ENCODE measurements around the gene STAT1. TPM values are rescaled to one million over a fixed set of nuclear protein-coding genes. Genes with fewer than 3 reads are reported as not detected.

Gene STAT1
- total RNA-seq, 1 donor from 2014 or later = 789 TPM

DNA sequence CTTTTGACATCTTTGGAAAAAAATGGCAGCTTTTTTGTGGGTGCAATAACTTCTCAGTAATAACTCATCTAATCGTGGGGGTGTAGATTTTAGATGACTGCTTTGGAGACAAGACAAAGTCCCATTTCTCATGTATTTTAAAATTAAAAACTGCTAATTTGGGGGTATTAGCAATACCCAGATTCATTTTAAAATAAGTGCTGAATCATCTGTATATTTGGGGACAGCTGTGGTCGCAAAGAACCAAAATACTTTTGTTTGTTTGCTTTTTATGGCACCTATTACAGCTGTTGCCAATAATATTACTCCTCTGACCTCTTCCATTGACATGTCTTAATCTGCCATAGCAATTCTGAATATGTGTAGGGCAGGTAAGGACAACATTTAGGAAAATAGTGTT is 45.4 kb downstream of the STAT1 start:
- intact Hi-C loops (cut with micrococcal nuclease) = no loop called here

DNA sequence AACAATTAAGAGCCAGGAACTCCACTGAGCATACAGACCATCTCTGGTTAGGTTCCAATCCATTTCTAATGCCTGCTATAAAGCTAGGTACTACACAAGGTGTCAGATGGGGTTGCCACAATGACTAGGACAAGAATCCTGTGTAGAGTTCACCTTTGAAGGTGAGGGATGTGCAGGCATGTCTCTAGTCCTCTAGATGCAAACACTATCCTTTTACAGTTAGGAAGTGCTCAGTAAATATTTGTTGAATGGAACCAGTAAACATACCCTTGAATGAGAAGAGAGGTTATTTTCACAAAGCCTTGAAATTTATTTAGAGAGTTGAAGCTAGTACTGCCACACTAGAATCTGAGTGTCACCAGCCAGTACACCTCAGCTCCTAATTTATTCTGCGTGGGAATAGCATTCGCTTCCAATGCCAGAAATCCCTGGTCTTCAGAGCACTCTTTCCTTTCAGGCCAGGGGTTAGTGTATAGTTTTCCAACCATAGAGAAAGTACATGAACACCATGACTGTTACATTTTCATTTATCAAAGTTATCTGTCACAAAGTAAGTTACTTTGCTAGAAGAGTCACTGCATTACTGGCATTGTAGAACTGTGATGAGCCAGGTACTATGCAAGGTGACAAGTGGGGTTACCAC is 48.3 kb downstream of the STAT1 start:
- intact Hi-C loops (cut with micrococcal nuclease) = no loop called here

DNA sequence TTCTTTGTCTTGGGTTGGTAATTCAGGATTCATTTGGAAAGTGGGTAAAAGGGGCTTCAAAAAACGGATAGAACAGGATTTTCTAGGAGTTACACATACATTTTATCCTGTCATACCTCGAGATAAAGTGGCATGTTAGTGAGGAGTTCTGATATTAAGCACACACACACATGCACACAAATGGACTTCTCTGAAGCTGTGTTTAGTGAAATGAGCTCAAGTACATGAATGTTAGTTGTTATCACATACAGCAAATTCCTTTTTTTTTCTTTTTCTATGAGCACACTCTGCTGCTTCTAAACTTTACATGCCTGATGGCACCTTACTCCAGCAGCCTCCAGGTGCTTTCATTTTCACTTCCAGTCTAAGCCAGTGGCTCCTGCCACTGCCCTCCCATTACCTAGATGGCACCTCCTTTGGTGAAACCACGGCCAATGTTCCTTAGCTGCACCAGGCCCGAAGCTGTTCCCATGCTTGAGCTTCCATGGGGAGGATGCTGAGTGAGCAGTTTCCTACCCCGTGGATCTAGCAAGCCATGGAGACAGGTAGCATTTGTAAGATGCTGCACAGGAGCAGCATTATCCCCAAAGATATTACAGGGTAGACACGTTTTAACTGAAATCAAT is 49.7 kb downstream of the STAT1 start:
- intact Hi-C loops (cut with micrococcal nuclease) = loop anchor here (5.0 kb wide), 2 partner anchors 112 to 182 kb away; no protein-coding TSS in a partner anchor

DNA sequence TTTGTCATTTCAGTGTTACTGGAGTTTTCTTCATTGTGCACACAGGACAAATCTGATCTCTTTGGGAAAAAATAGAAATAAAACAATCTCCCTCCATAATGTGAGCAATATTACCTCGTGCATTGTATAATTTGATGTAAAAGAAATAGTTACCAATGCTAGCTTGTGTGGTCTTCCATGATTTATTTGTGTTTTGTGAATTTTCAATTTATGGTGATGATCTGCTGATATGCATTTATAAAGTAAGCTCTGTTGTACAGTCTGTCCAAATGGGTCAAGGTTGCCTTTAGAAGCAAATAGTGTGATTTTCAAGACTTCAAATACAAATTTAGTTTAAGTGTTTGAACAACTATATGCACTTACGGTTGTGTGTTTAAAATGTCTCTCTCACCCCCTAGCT is 50.9 kb downstream of the STAT1 start:
- intact Hi-C loops (cut with micrococcal nuclease) = loop anchor here (5.0 kb wide), 2 partner anchors 111 to 181 kb away; no protein-coding TSS in a partner anchor

DNA sequence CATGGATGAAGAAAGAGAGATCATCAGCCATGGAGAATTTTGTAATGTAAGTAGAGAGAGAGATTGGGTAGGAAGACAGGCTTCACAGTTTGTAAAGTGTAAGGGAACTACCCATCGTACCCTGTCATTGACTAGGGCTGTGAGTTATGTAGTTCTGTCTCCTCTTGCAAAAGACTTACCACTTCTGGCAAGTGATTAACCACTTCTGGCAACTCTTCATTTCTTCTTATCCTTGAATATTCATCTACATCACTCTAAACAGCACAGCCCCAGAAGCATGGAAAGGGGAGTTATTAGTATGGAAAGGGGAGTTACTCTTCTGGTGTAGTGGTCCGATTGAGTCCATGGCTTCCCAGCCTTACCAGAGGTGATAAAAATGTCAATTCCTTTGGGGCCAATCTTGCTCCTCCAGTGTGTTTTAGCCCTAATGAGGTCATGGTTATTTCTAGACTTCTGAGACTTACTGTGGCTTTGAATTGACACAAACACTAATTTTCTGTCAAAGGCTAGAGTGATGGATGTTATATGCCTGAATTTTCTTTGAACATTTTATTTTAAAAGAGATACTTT is 52.0 kb downstream of the STAT1 start:
- intact Hi-C loops (cut with micrococcal nuclease) = loop anchor here (5.0 kb wide), 2 partner anchors 110 to 180 kb away; no protein-coding TSS in a partner anchor

DNA sequence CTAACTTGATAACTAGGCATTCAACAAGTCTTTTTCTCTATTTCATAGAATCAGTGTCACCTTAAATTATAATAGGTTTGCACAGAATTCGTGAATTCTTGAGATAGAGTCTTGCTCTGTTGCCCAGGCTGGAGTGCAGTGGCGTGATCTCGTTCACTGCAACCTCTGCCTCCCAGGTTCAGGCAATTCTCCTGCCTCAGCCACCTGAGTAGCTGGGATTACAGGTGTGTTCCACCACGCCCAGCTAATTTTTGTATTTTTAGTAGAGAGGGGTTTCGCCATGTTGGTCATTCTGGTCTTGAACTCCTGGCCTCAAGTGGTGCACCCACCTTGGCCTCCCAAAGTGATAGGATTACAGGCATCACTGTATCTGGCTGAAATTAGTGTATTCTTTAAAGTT is 52.9 kb downstream of the STAT1 start:
- intact Hi-C loops (cut with micrococcal nuclease) = loop anchor here (5.0 kb wide), 2 partner anchors 109 to 179 kb away; no protein-coding TSS in a partner anchor

DNA sequence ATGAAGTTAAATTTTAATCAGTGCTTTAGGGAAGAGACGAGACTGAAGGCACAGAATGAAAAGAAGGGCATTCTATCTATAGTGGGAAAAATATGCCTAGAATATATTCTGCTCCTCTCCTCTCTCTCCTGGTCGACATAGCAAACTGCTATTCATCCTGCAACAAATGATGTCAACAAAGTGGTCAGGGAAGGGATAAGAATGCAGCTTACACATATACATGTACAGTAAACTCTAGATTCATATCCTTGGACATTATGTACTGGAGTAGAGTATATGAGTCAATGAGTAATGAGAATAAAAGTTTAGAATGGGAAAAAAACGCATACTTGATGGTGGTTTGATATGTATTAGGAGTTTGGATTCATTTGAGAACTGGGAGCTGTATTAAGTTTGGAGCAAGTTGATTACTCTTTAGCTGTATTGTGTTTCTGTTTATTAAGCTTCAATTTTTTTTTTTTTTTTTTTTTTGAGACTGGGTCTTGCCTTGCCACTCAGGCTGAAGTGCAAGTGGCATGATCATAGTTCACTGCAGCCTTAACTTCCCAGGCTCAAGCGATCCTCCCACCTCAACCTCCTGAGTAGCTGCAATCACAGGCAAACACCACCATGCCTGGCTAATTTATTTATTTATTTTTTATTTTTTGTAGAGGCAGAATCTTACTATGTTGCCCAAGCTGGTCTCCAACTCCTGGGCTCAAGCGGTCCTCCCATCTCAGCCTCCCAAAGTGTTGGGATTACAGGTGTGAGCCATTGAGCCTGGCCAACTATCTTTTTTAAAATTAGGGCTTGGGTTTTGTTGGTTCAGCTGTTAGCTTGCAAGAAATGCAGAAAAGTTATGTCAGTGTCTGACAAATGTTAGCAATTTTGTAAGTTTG is 53.8 kb downstream of the STAT1 start:
- intact Hi-C loops (cut with micrococcal nuclease) = loop anchor here (5.0 to 10.0 kb wide), 3 partner anchors 108 to 305 kb away; no protein-coding TSS in a partner anchor

DNA sequence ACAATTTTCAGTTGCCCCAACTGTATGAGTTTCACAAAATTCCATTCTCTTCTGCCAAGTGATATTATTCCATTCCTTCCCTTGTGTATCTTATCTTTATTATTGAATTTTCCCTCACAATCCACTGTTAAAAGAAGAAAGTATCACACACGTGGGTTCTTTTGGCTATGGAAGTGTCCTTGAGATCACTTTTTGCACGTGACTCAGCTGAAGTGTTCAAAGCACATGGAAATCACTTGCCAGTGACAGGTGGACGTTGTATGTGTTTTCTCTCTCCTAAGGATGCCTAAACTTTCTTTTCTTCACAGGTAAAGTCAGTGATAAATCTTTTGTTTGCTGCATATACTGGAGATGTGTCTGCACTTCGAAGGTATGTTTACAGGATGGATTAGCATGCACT is 60.7 kb downstream of the STAT1 start:
- intact Hi-C loops (cut with micrococcal nuclease) = loop anchor here (10.0 kb wide), 1 partner anchor 298 kb away; no protein-coding TSS in a partner anchor

DNA sequence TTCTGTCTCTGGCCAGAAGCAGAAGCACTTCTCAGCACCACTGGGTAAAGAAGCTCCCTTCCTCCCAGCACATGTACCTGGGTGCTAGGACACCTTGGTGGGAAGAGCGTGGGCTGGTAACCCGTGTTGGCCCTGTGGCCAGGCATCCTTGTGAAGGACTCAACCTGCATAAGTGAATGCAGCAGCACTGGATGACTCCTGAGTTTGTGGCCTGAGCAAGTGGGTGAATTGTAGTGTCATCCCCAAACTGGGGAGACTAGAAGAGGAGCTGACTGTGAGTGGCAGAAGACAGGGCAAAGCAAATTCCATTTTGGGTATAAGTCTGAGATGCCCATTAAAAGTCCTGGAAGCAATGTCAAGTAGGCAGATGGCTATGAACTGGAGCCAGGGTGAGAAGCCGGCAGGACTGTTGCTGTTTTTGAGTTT is 63.4 kb downstream of the STAT1 start:
- intact Hi-C loops (cut with micrococcal nuclease) = loop anchor here (10.0 kb wide), 1 partner anchor 296 kb away; no protein-coding TSS in a partner anchor

DNA sequence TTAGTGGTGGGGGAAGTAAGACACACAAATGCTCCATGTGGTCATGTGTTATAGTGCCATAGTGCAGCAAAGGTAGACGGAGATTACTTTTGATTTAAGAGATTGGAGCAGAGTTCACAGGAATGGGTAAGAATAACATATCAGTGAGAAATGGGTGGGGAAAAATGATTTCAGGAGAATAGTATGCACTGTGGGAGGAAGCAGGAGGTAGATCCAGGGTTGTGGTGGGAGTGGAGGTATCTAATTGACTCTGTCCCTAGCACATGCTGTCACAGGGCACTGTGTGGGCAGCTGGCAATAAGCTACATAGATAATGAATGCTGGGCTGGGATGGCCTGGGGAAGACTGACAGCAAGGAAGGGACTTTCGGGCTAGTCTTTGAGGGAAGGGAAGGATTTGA is 65.3 kb downstream of the STAT1 start:
- intact Hi-C loops (cut with micrococcal nuclease) = loop anchor here (2.0 to 5.0 kb wide), 2 partner anchors 98 to 166 kb away; no protein-coding TSS in a partner anchor

DNA sequence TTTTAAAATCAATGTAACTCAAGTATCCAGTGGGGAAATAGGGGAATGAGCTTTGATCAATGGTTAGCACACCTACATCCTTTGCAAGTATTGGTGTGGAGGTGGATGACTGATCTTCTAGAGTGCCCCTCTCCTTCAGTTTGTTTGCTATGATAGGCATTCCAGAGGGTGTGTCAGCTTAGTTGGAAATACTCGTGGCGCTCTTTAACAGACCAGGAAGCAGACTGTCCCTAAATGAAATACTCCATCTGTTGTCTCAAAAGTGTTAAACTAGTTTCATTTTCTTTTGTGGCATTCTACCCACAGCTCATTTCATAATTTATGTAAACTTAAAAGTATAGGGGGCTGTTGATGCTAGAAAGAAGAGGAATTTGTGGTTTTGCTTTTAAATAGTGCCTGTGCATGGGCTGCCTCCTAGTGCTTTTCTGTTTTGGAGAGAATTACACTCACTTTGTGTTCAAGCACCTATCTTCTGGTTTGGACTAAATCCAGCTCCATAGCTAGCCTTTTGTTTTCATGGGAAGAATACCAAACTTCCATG is 66.2 kb downstream of the STAT1 start:
- intact Hi-C loops (cut with micrococcal nuclease) = loop anchor here (2.0 to 5.0 kb wide), 2 partner anchors 97 to 165 kb away; no protein-coding TSS in a partner anchor

DNA sequence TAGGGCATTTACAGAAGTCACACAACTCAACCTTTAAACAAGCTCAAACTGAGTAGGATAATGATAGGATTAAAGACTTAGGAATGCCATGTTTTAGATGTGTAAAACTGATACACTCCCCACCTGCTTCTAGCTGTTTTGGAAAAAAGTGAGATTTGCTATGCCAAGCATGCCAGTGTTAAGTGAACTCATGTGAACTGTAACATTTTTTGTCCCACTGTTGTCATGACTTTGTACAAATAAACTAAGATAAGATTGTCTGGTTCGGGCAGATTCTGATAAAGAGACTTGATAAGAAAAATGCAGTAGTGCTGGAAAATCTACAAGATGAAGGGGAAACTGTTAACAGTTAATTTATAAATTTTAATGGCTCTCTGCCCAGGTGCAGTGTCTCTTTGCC is 66.8 kb downstream of the STAT1 start:
- intact Hi-C loops (cut with micrococcal nuclease) = loop anchor here (5.0 kb wide), 1 partner anchor 165 kb away; no protein-coding TSS in a partner anchor

DNA sequence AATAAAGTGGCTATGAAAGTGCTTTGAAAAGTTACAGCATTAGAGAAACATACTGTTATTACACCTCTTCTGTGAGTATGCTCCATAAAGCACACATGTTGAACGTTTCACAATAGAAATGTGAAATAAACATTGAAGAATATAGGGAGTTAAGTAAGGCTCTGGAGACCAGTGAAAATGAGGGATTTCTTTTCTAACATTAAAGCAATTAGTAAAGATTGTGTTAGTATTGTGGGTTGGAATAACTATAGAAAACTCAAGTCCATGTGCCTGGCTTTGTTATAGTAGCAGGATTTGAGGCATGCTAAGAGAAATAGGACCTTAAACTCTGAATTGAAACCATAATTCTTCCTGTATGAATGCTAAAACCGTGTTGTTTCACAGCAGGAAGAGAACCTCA is 70.3 kb downstream of the STAT1 start:
- intact Hi-C loops (cut with micrococcal nuclease) = no loop called here

DNA sequence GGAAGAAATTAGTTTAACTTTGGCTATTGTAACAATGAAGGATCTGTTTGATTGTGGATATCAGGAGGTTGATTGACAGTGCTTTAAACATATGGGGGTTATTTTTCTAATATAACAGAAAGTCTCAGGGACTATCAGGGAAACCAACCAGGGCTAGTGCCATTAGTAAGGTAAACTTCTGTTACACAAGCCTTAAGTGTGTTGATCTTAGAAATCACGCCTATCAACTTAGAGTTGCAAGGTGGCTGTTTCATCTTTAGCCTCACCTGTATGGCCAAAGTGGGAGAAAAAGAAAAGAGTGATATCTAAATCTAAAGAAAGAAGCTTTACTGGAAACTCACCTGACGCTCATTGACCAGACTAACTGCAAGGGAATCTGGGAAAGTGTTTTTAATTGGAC is 71.3 kb downstream of the STAT1 start:
- intact Hi-C loops (cut with micrococcal nuclease) = no loop called here

DNA sequence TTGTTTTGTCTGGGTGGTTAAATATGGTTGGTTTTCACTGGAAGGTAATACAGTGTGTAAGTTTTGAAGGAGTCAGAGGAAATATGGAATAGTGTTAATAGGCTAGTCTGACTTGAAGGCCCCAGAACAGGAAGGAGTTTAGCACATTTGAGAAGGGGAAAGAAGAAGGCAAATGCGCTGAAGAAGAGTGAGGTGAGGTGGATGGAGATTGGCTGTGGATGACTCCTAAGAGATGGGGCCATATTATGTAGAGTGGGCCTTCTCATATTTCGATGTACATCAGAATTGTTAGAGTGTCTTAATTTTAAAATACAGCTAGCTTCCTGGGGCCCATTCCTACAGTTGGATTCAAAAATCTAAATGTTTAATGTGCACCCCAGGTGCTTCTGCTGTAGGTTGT is 72.4 kb downstream of the STAT1 start:
- intact Hi-C loops (cut with micrococcal nuclease) = no loop called here

DNA sequence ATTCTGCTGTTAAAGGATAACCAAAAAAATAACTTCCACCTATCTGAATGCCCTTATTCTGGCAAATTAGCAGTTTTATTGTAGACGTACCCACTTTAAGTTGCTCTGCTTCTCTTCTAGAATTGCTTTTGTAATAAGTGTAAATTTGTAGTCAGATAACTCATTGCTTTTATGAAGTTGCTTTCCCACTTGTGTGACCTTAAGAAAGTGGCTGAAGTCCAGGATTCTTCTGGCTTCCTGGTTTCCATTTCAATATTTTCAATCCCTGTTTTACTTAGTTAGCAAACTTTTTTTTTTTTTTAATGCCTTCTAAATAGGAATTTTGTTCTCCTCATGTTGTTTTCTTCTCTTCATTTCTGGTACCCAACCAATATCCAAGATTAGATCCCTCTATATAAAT is 73.5 kb downstream of the STAT1 start:
- intact Hi-C loops (cut with micrococcal nuclease) = no loop called here

DNA sequence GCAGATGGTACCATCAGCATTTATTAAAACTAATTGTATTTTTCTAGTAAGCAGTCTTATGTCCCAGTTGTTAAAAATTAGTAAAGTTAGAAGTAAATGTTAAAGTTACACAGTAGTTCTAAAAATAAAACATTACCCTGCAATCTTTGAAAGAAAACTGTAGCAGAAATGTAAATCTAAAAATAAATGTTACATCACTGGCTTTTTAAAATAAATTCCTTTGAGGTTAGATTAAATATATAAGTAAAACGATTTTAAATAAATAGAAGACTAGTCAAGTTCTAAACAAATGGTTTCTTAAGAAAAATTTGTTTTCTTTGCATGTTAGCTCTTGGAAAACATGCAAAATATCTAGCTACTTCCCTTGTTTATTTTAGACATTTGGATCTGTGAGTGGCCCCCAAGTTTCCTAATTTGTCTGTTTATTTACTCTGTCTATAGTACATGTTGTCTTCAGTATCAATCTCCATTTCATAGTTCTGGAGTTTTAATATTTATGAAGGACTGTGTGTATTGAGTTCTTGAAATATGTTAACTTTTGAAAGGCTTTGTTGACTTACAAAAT is 75.1 kb downstream of the STAT1 start:
- intact Hi-C loops (cut with micrococcal nuclease) = no loop called here

DNA sequence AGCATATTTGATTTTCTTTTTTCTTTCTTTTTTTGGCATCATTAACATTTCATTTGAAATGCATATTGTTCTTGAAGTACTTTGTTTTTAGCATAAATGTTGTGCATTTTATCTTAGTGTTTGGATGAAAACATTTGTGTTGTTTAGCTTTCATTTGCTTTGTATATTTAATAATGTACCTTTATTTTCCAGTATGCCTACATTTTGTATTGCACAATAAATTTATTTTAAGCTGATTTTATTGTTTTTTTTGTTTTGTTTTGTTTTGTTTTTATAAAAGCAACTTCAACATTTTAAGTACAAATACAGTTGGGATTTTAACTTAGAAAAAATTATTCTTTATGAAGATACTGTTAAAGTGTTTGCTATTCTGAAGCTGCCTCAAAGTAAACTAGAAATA is 78.9 kb downstream of the STAT1 start:
- intact Hi-C loops (cut with micrococcal nuclease) = no loop called here

DNA sequence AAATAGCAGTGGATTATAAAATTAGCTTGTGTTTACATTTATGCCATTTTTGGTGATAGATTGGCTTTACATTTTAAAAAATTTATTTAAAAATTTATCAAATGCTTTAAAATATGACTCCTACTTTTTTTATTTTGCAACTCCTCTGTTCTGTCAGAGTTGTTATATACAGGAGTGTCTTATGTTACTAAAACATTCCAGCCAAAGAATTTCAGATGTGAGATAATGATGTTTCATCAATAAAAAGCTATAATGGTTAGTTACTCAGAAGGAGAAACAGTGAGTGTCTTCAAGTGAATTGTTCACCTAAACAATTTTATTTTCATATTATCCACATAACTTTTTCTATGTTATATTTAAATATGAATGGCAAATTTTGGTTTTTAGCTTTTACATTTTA is 80.6 kb downstream of the STAT1 start:
- intact Hi-C loops (cut with micrococcal nuclease) = no loop called here

DNA sequence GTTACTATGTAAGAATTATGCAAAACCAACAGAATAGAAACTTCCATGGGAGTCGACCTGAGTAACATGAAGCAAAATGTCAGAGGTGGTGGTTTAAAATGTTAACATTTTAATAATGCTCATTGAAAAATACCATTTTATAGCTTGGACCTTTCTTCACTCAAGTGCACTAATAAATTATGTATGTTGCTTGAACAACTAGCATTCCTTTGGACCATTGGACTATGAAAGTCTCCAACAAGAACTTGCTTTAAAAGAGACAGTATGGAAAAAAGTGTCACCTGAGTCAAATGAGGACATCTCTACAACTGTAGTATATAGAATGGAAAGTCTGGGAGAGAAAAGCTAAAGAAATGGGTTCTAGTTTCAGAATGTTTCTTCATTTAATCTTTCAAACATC is 81.5 kb downstream of the STAT1 start:
- intact Hi-C loops (cut with micrococcal nuclease) = no loop called here

DNA sequence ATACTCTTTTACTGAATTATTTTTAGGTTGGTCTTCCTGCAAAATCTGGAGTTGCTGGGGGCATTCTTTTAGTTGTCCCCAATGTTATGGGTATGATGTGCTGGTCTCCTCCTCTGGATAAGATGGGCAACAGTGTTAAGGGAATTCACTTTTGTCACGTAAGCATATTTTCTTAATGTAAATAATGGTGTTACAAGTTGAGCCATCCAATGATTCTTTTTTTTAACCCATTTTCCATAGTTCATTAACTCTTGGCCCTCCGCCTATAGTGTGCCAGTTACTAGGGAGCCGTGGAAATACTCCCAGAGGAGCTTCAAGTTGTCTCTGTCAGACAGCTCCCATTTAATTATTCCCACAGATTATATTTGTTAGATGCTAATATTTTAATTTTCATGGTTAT is 83.6 kb downstream of the STAT1 start:
- intact Hi-C loops (cut with micrococcal nuclease) = no loop called here

All from T-helper 2 cell treated with Interferon-gamma antibody and Interleukin-4, amounts not matched to agents 100 ng/mL and 5 ng/mL, for 36 hours (primary cell).